Body of pancreas (tissue), 4 donors: ENCODE results near the gene TESK2.

Source experiments
- POLR2A ChIP-seq, 3 donors: fragments of 450-650 bp; IDR thresholded peaks; one replicate each; pipeline ENCODE4 v1.6.1; 2016; ENCODE audit warnings: antibody characterized with exemption in 3 of 3, mild to moderate bottlenecking in 2 of 3
- TF ChIP-seq, protein P1 (sequence below), 7 experiments: fragments of 450-650 bp in 4 of 7; fragments of 200-600 bp in 3 of 7; sonication (generic) in 3 of 7; IDR thresholded peaks; one replicate each; pipeline ENCODE4 v1.5.1; 2016 to 2019; ENCODE audit warnings: antibody characterized with exemption in 7 of 7

DNA sequence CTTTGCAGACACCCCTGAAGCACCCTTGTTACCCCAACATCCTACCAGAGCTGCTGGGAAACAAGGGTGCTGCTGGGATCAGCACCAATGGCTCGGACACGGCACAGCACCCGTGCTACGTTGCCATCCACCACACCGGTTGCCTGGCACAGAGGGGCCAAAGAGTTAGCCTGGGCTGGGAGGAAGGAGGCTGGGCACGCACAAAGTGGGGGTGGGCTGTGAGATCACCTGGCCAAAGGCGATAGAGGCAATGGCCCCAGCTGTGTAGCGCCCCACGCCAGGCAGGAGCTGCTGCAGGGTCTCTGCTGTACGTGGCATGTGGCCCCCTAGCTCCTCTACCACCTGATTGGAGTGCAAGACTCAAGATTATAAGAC, 158.6 kb downstream of the TESK2 start:
- TF ChIP-seq, protein P1, sequence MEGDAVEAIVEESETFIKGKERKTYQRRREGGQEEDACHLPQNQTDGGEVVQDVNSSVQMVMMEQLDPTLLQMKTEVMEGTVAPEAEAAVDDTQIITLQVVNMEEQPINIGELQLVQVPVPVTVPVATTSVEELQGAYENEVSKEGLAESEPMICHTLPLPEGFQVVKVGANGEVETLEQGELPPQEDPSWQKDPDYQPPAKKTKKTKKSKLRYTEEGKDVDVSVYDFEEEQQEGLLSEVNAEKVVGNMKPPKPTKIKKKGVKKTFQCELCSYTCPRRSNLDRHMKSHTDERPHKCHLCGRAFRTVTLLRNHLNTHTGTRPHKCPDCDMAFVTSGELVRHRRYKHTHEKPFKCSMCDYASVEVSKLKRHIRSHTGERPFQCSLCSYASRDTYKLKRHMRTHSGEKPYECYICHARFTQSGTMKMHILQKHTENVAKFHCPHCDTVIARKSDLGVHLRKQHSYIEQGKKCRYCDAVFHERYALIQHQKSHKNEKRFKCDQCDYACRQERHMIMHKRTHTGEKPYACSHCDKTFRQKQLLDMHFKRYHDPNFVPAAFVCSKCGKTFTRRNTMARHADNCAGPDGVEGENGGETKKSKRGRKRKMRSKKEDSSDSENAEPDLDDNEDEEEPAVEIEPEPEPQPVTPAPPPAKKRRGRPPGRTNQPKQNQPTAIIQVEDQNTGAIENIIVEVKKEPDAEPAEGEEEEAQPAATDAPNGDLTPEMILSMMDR (IDR thresholded peaks at IDR 0.05): no peak
- TF ChIP-seq POLR2A (IDR thresholded peaks at IDR 0.05): no peak
